Measurements from ENCODE around the gene TP53I3. TPM values are rescaled to one million over a fixed set of nuclear protein-coding genes. Genes with fewer than 3 reads are reported as not detected.

TP53I3 gene
- total RNA-seq, 4 donors from 2014 or later, result 5.0 to 17.9 (median 8.5) TPM

GRCh38 chr2:24122366-24123194 is 37.9 kb upstream of the TP53I3 start:
- peak overlapping the region; percentile 63 for H3K4me3 ChIP-seq (ENCODE audit: low read depth, poor library complexity, severe bottlenecking)
- no peak for DNase-seq (ENCODE audit: low spot score in 2 of 2)
- TF ChIP-seq, protein P1, sequence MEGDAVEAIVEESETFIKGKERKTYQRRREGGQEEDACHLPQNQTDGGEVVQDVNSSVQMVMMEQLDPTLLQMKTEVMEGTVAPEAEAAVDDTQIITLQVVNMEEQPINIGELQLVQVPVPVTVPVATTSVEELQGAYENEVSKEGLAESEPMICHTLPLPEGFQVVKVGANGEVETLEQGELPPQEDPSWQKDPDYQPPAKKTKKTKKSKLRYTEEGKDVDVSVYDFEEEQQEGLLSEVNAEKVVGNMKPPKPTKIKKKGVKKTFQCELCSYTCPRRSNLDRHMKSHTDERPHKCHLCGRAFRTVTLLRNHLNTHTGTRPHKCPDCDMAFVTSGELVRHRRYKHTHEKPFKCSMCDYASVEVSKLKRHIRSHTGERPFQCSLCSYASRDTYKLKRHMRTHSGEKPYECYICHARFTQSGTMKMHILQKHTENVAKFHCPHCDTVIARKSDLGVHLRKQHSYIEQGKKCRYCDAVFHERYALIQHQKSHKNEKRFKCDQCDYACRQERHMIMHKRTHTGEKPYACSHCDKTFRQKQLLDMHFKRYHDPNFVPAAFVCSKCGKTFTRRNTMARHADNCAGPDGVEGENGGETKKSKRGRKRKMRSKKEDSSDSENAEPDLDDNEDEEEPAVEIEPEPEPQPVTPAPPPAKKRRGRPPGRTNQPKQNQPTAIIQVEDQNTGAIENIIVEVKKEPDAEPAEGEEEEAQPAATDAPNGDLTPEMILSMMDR (IDR thresholded peaks at IDR 0.05), result no peak
- TF ChIP-seq POLR2A (IDR thresholded peaks at IDR 0.05), result no peak
- 8 to 9% methylated on average over 15 of the region's 15 CpGs for WGBS, 2 donors
- intact Hi-C loops (cut with DNase I; ENCODE audit: low total_unique reads), result no loop called here

DNA sequence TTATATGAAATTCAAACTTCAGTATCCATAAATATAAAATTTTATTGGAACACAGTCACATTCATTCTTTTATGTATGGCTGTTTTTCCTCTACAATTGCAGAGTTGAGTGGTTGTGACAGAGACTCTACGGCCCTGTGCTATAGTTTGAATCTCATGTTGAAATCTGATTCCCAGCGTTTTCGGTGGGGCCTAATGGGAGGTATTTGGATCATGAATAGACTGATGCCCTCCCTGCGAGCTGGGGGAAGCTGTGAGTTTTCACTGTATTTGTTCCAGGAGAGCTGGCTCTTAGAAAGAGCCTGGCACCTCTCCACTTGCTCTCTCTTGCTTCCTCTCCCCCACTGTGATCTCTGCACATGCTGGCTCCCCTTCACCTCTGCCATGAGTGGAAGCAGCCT is 36.8 kb upstream of the TP53I3 start:
- DNase-seq (ENCODE audit: low spot score in 2 of 2), result no peak
- WGBS, 2 donors, result 51 to 57% methylated on average over 4 of the region's 4 CpGs
- TF ChIP-seq, protein P1 (IDR thresholded peaks at IDR 0.05), result no peak
- no peak for TF ChIP-seq POLR2A (IDR thresholded peaks at IDR 0.05)
- intact Hi-C loops (cut with DNase I; ENCODE audit: low total_unique reads), result no loop called here
- no peak overlapping the region for H3K4me3 ChIP-seq (ENCODE audit: low read depth, poor library complexity, severe bottlenecking)

DNA sequence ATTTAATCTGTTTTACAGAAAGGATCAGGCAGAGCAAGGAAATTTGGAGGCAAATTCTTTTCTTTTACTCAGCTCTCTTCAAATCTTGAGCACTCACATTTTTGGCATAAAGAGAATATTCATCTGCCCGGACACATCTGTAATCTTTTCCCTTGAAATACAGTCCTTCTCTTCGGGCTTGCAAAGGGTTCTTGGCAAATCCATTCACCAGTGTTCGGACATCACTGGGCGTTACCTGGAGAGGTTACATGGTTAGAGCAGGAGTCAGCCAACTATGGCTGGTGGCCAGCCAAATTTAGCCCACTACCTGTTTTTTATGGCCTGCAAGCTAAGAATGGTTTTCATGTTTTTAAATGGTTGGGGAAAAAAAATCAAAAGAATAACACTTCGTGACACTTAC is 36.4 kb upstream of the TP53I3 start:
- 61 to 63% methylated on average over 5 of the region's 5 CpGs for WGBS, 2 donors
- no peak for TF ChIP-seq POLR2A (IDR thresholded peaks at IDR 0.05)
- TF ChIP-seq, protein P1 (IDR thresholded peaks at IDR 0.05), result no peak
- no peak overlapping the region for H3K4me3 ChIP-seq (ENCODE audit: low read depth, poor library complexity, severe bottlenecking)
- DNase-seq (ENCODE audit: low spot score in 2 of 2), result no peak
- intact Hi-C loops (cut with DNase I; ENCODE audit: low total_unique reads), result no loop called here

DNA sequence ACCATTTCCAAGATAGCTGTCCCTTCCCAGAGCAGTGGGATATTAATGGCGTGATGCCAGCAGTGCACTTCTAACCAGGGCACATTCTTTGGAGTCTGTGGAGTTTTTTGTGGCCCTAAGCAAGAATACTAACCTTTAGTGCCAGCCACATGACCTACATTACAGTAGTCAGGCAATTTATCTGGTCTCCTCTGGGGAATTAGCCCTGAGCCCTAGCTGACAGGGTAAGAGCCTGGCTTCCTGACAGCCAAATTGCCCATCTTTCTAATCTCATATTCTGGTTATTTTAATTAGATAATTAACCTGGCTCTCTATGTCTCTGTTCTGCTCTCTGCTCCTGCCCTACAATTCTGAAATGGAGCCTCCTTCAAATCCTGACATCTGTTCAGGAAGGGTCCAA is 33.3 kb upstream of the TP53I3 start:
- no peak for DNase-seq (ENCODE audit: low spot score in 2 of 2)
- no peak for TF ChIP-seq POLR2A (IDR thresholded peaks at IDR 0.05)
- TF ChIP-seq, protein P1 (IDR thresholded peaks at IDR 0.05), result no peak
- H3K4me3 ChIP-seq (ENCODE audit: low read depth, poor library complexity, severe bottlenecking), result no peak overlapping the region
- 77 to 88% methylated on average over 1 of the region's 1 CpG for WGBS, 2 donors
- intact Hi-C loops (cut with DNase I; ENCODE audit: low total_unique reads), result no loop called here

DNA sequence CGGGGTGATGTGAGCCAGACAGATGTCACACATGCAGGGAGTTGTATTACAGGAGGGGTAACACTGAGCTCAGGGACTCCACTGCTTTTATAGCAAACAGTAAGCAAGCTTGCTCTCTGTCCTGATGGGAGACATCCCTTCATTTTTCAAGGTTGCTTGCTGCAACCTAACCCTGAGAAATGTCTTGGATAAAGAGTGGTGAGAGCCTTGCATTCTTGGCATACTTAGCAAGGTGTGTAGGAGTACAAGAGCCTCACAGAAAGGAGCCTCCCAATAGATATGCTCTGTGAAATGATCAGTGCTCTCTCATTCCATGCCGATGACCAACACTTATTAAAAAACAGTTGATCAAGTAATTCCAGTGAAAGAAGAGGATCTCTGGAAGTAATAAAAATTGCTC is 30.4 kb upstream of the TP53I3 start:
- TF ChIP-seq POLR2A (IDR thresholded peaks at IDR 0.05), result no peak
- TF ChIP-seq, protein P1 (IDR thresholded peaks at IDR 0.05), result no peak
- H3K4me3 ChIP-seq (ENCODE audit: low read depth, poor library complexity, severe bottlenecking), result no peak overlapping the region
- DNase-seq (ENCODE audit: low spot score in 2 of 2), result no peak
- intact Hi-C loops (cut with DNase I; ENCODE audit: low total_unique reads), result no loop called here
- 43 to 44% methylated on average over 2 of the region's 2 CpGs for WGBS, 2 donors
